Fibroblast of lung (primary cell): ENCODE data around the gene LRP5. TPM values are rescaled to one million over a fixed set of nuclear protein-coding genes. Genes with fewer than 3 reads are reported as not detected.

Experiments
- DNase-seq, 2 donors: peaks; one replicate each; pipeline versions ENCODE4 v3.0.0 to v3.0.0-alpha.2; 2010; ENCODE audit warnings: low read depth in 2 of 2
- H2AFZ ChIP-seq: 2 replicates; pipeline ENCODE4 v1.5.1; 2012; ENCODE audit warnings: low read length, control low read depth, inconsistent platforms
- H3K27ac ChIP-seq: 2 replicates; pipeline ENCODE4 v1.5.1; 2011; ENCODE audit warnings: low read length, control low read depth; ENCODE audit not compliant: insufficient read depth
- H3K27me3 ChIP-seq: 2 replicates; pipeline ENCODE4 v1.5.1; 2011; ENCODE audit warnings: mild to moderate bottlenecking, low read length; ENCODE audit not compliant: control insufficient read depth, insufficient read depth
- H3K36me3 ChIP-seq: 2 replicates; pipeline ENCODE4 v1.5.1; 2011; ENCODE audit warnings: low read length; ENCODE audit not compliant: control insufficient read depth, insufficient read depth
- H3K4me1 ChIP-seq: 2 replicates; pipeline ENCODE4 v1.5.1; 2011; ENCODE audit warnings: low read length; ENCODE audit not compliant: control insufficient read depth, insufficient read depth; ENCODE audit errors: extremely low read depth
- H3K4me2 ChIP-seq: 2 replicates; pipeline ENCODE4 v1.5.1; 2011; ENCODE audit warnings: low read length, control low read depth; ENCODE audit not compliant: insufficient read depth; ENCODE audit errors: extremely low read depth
- H3K4me3 ChIP-seq, 4 experiments: fragments of 200-600 bp in 1 of 4; sonication (generic) in 1 of 4; replicated peaks in 1 of 4; 2 replicates each; pipeline ENCODE4 v1.5.1; 2011 to 2016; ENCODE audit warnings: low read length in 4 of 4, low read depth in 3 of 4, mild to moderate bottlenecking in 3 of 4, control low read depth in 2 of 4, inconsistent platforms in 1 of 4, mixed read lengths in 1 of 4; ENCODE audit not compliant: insufficient read depth in 1 of 4; ENCODE audit errors: control extremely low read depth in 1 of 4
- H3K79me2 ChIP-seq: 2 replicates; pipeline ENCODE4 v1.5.1; 2012; ENCODE audit warnings: mild to moderate bottlenecking, low read length, inconsistent platforms; ENCODE audit not compliant: control insufficient read depth, insufficient read depth
- H3K9ac ChIP-seq: 2 replicates; pipeline ENCODE4 v1.5.1; 2011; ENCODE audit warnings: mild to moderate bottlenecking, low read length, control low read depth; ENCODE audit not compliant: insufficient read depth
- H3K9me3 ChIP-seq: 2 replicates; pipeline ENCODE4 v1.5.1; 2012; ENCODE audit warnings: low read depth, low read length; ENCODE audit not compliant: control insufficient read depth, insufficient read depth
- H4K20me1 ChIP-seq: 2 replicates; pipeline ENCODE4 v1.5.1; 2011; ENCODE audit warnings: low read length; ENCODE audit not compliant: control insufficient read depth, insufficient read depth; ENCODE audit errors: extremely low read depth
- EZH2 ChIP-seq: IDR thresholded peaks from 2 replicates; pipeline ENCODE4 v1.5.1; 2012; ENCODE audit warnings: low read length, control low read depth, mild to moderate bottlenecking; ENCODE audit errors: missing control alignments
- polyA plus RNA-seq, 2 donors: library from polyadenylated mRNA; depleted of rRNA in 1 of 2; stranded (reverse) in 1 of 2; unstranded in 1 of 2; fragments of >200 nt; gene quantifications; 2 replicates each; pipeline ENCODE4 v1.2.1, GENCODE V29; 2011 to 2012; ENCODE audit warnings: missing spikeins in 1 of 2
- total RNA-seq: library from RNA; depleted of rRNA; stranded (reverse); fragments of >200 nt; gene quantifications from 2 replicates; pipeline ENCODE4 v1.2.1, GENCODE V29; 2014
- TF ChIP-seq, protein P1 (sequence below), 2 donors: IDR thresholded peaks in 1 of 2; conservative IDR thresholded peaks in 1 of 2; 1 replicate in 1 of 2; 2 replicates in 1 of 2; pipeline ENCODE4 v1.5.1; 2011 to 2012; ENCODE audit warnings: low read length in 2 of 2, control low read depth in 1 of 2, inconsistent platforms in 1 of 2, low read depth in 1 of 2, mild to moderate bottlenecking in 1 of 2

Gene LRP5
- total and polyA plus RNA-seq, 2 donors (not counting 1 experiment from before 2014, with no cell fraction given) = 3.8 to 22.0 TPM

GRCh38 chr11:68497761-68498160, 185.4 kb downstream of the LRP5 start:
- H3K9me3 ChIP-seq = no peaks in the 10 kb centered on the region
- H4K20me1 ChIP-seq = no peaks in the 10 kb centered on the region
- H2AFZ ChIP-seq = no peak overlapping the region
- H3K27me3 ChIP-seq = no peaks in the 10 kb centered on the region
- H3K9ac ChIP-seq = no peak overlapping the region
- H3K27ac ChIP-seq = no peak overlapping the region
- DNase-seq = no peak
- H3K79me2 ChIP-seq = peaks cover 83% of the 10 kb centered on the region
- no peak overlapping the region for H3K4me3 ChIP-seq
- TF ChIP-seq, protein P1, sequence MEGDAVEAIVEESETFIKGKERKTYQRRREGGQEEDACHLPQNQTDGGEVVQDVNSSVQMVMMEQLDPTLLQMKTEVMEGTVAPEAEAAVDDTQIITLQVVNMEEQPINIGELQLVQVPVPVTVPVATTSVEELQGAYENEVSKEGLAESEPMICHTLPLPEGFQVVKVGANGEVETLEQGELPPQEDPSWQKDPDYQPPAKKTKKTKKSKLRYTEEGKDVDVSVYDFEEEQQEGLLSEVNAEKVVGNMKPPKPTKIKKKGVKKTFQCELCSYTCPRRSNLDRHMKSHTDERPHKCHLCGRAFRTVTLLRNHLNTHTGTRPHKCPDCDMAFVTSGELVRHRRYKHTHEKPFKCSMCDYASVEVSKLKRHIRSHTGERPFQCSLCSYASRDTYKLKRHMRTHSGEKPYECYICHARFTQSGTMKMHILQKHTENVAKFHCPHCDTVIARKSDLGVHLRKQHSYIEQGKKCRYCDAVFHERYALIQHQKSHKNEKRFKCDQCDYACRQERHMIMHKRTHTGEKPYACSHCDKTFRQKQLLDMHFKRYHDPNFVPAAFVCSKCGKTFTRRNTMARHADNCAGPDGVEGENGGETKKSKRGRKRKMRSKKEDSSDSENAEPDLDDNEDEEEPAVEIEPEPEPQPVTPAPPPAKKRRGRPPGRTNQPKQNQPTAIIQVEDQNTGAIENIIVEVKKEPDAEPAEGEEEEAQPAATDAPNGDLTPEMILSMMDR (conservative IDR thresholded peaks at IDR 0.05 in 1 of 2, IDR thresholded peaks at IDR 0.05 in 1 of 2; ENCODE audit: low read depth in 1 of 2, low read length in 2 of 2) = no peak
- TF ChIP-seq EZH2 = no peak
- no peaks in the 10 kb centered on the region for H3K36me3 ChIP-seq
- no peak overlapping the region for H3K4me2 ChIP-seq
- no peaks in the 10 kb centered on the region for H3K4me1 ChIP-seq

DNA sequence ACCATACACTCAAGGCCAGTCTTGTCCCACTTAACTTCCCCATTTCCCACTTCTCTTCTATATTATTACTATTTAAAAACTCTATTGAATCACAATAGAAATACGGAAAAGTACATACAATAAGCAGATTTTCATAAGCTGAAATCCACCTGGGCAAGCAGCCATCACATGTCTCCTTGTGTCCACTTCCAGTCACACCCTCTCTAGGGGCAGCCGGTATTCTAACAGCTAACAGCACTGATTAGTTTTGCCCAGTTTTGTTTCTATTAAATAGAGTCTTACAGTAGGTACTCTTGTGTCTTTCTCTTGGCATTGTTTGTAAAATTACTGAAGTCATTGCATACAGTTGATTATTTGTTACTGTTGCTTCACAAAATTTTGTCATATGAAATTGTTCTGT, 185.9 kb downstream of the LRP5 start:
- Histone ChIP-seq H3K36me3 (no peaks in the 10 kb centered on the region), H3K4me3 (no peak overlapping the region), H4K20me1 (no peaks in the 10 kb centered on the region), H3K4me1 (no peaks in the 10 kb centered on the region), H3K4me2 (no peak overlapping the region), H2AFZ (no peak overlapping the region), H3K27ac (no peak overlapping the region), H3K9me3 (no peaks in the 10 kb centered on the region), H3K27me3 (no peaks in the 10 kb centered on the region), H3K79me2 (peaks cover 83% of the 10 kb centered on the region), H3K9ac (no peak overlapping the region)
- no peak for TF ChIP-seq EZH2
- TF ChIP-seq, protein P1 (conservative IDR thresholded peaks at IDR 0.05 in 1 of 2, IDR thresholded peaks at IDR 0.05 in 1 of 2; ENCODE audit: low read depth in 1 of 2, low read length in 2 of 2) = no peak
- DNase-seq = no peak

Other genes starting within 250 kb of the LRP5 start
- gene CHKA, start 191.2 kb upstream of the LRP5 start, total RNA-seq = 8.0 and 8.4 TPM in 2 replicates
- gene CHKA, start 191.2 kb upstream of the LRP5 start, polyA plus RNA-seq = 7.2 and 7.4 TPM in 2 replicates
- gene KMT5B, start 99.3 kb upstream of the LRP5 start, total RNA-seq = 23.4 and 24.3 TPM in 2 replicates
- gene KMT5B, start 99.3 kb upstream of the LRP5 start, polyA plus RNA-seq = 9.3 and 13.0 TPM in 2 replicates
- gene C11orf24, start 40.6 kb upstream of the LRP5 start, total RNA-seq = 14.1 and 25.4 TPM in 2 replicates
- 45.6 TPM in 2 replicates for gene C11orf24, start 40.6 kb upstream of the LRP5 start, polyA plus RNA-seq
- 93.2 and 120 TPM in 2 replicates for gene PPP6R3, start 148.2 kb downstream of the LRP5 start, total RNA-seq
- gene PPP6R3, start 148.2 kb downstream of the LRP5 start, polyA plus RNA-seq = 42.3 and 44.2 TPM in 2 replicates